Measurements from ENCODE around the gene ZBTB49. TPM values are rescaled to one million over a fixed set of nuclear protein-coding genes. Genes with fewer than 3 reads are reported as not detected.

The ZBTB49 gene
- total and polyA plus RNA-seq, 2 donors (not counting 3 experiments of a cell fraction or from before 2014, with no cell fraction given): 3.8 to 5.8 TPM

- peak overlapping the region; percentile 35 for H3K9ac ChIP-seq (replicated peaks; ENCODE audit: extremely low read depth, insufficient read depth, low read length)
- peaks cover 25% of the 10 kb centered on the region for H3K4me1 ChIP-seq (ENCODE audit: control insufficient read depth, extremely low read depth, insufficient read depth, low read length)
- H2AFZ ChIP-seq (ENCODE audit: low read depth, low read length): no peak overlapping the region
- H4K20me1 ChIP-seq (replicated peaks; ENCODE audit: control insufficient read depth, extremely low read depth, insufficient read depth, low read length): no peaks in the 10 kb centered on the region
- no peaks in the 10 kb centered on the region for H3K27me3 ChIP-seq (ENCODE audit: control insufficient read depth in 2 of 2, insufficient read depth in 2 of 2, low read length in 2 of 2)
- H3K36me3 ChIP-seq (ENCODE audit: control insufficient read depth in 2 of 2, extremely low read depth in 1 of 2, insufficient read depth in 2 of 2, low read length in 2 of 2): peaks cover 0 to 9% of the 10 kb centered on the region in 2 experiments
- no peaks in the 10 kb centered on the region for H3K9me3 ChIP-seq (replicated peaks; ENCODE audit: control insufficient read depth, insufficient read depth, low read length)
- peak overlapping the region; percentile 77 for H3K27ac ChIP-seq (ENCODE audit: insufficient read depth, low read depth, low read length)
- POLR2A ChIA-PET: interaction anchor here (0.7 kb wide), 1 partner anchor 44 kb away, joined by 5 read pairs; no protein-coding TSS in a partner anchor
- TF ChIP-seq FOS (IDR thresholded peaks at IDR 0.05; ENCODE audit: borderline replicate concordance, insufficient read depth, low read length): no peak
- no peak for TF ChIP-seq MYC (IDR thresholded peaks at IDR 0.05; ENCODE audit: low read depth, low read length)
- no peak for TF ChIP-seq JUN (IDR thresholded peaks at IDR 0.05; ENCODE audit: borderline replicate concordance, insufficient read depth, insufficient read length, low read depth)
- TF ChIP-seq, protein P1, sequence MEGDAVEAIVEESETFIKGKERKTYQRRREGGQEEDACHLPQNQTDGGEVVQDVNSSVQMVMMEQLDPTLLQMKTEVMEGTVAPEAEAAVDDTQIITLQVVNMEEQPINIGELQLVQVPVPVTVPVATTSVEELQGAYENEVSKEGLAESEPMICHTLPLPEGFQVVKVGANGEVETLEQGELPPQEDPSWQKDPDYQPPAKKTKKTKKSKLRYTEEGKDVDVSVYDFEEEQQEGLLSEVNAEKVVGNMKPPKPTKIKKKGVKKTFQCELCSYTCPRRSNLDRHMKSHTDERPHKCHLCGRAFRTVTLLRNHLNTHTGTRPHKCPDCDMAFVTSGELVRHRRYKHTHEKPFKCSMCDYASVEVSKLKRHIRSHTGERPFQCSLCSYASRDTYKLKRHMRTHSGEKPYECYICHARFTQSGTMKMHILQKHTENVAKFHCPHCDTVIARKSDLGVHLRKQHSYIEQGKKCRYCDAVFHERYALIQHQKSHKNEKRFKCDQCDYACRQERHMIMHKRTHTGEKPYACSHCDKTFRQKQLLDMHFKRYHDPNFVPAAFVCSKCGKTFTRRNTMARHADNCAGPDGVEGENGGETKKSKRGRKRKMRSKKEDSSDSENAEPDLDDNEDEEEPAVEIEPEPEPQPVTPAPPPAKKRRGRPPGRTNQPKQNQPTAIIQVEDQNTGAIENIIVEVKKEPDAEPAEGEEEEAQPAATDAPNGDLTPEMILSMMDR (IDR thresholded peaks at IDR 0.05; ENCODE audit: extremely low read depth in 1 of 2, insufficient read depth in 1 of 2, low read depth in 1 of 2, low read length in 2 of 2): no peak
- TF ChIP-seq POLR2AphosphoS5 (IDR thresholded peaks at IDR 0.05; ENCODE audit: insufficient read depth, low read depth, low read length): no peak
- no peak for TF ChIP-seq EZH2 (IDR thresholded peaks at IDR 0.05; ENCODE audit: borderline replicate concordance, low read depth, low read length, severe bottlenecking)
- TF ChIP-seq, protein P2, sequence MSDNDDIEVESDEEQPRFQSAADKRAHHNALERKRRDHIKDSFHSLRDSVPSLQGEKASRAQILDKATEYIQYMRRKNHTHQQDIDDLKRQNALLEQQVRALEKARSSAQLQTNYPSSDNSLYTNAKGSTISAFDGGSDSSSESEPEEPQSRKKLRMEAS (IDR thresholded peaks at IDR 0.05; ENCODE audit: insufficient read depth, insufficient read length): no peak
- TF ChIP-seq GATA2 (IDR thresholded peaks at IDR 0.05; ENCODE audit: insufficient read depth, insufficient read length, low read depth, low read length): no peak
- no peak for TF ChIP-seq POLR2A (IDR thresholded peaks at IDR 0.05; ENCODE audit: low read depth, low read length)
- H3K9me1 ChIP-seq (replicated peaks; ENCODE audit: control insufficient read depth, extremely low read depth, insufficient read depth, low read length): no peaks in the 10 kb centered on the region
- CTCF ChIA-PET: interaction anchor here (1.0 to 1.8 kb wide), 3 partner anchors 9 to 21 kb away, joined by 3 to 14 read pairs (median 4); partner anchors contain the start of genes LYAR and ZBTB49
- no TSS peak for BruUV-seq (replicated peaks)
- FAIRE-seq (no peak), DNase-seq (ENCODE audit: low read depth, low spot score) (no peak)
- intact Hi-C loops (cut with micrococcal nuclease) (no loop called here), dilution Hi-C loops (cut with MboI; ENCODE audit: extremely low pct_ligation_motif_present, low sequenced_read_pairs) (no loop called here)
- no peak overlapping the region for H3K4me3 ChIP-seq (replicated peaks in 1 of 3; ENCODE audit: insufficient read depth in 1 of 3, low read depth in 1 of 3, low read length in 3 of 3)
- no peaks in the 10 kb centered on the region for H3K79me2 ChIP-seq (ENCODE audit: control insufficient read depth, insufficient read depth, low read length)
- peak overlapping the region; percentile 18 for H3K4me2 ChIP-seq (ENCODE audit: insufficient read depth, low read length)
Measured at GRCh38 chr4:4269331-4269731, 20.7 kb upstream of the ZBTB49 start.

All from endothelial cell of umbilical vein (primary cell).